HG03135 (cell line): Measurements from ENCODE around the gene PCED1B.
"Not testable (repeated sequence)": the region's sequence is repeated elsewhere in the genome, so short reads cannot be mapped to it uniquely, and the experiment has no call there.

ENCODE experiments used
- ATAC-seq: cut with Tn5 transposase; IDR thresholded peaks from one replicate; pipeline ENCODE4 v1.9.1; 2021; ENCODE audit warnings: mild to moderate bottlenecking, moderate library complexity; ENCODE audit not compliant: unreplicated experiment

Gene PCED1B

GRCh38 chr12:47202176-47202575 is 122.8 kb downstream of the PCED1B start:
- no peak for ATAC-seq

- no peak for ATAC-seq
These were observed 126.4 kb downstream of the PCED1B start for GRCh38 chr12:47205532-47206449.

GRCh38 chr12:47206450-47207339 is 127.3 kb downstream of the PCED1B start:
- no peak for ATAC-seq

- ATAC-seq: peak; percentile 41
These were observed 127.9 kb downstream of the PCED1B start for GRCh38 chr12:47207340-47207717.

GRCh38 chr12:47207829-47208248 is 128.4 kb downstream of the PCED1B start:
- peak; percentile 80 for ATAC-seq

GRCh38 chr12:47209014-47209413 is 129.6 kb downstream of the PCED1B start:
- no peak for ATAC-seq

- no peak for ATAC-seq
These were observed 131.4 kb downstream of the PCED1B start for GRCh38 chr12:47210776-47211175.

GRCh38 chr12:47212701-47213039 is 133.2 kb downstream of the PCED1B start:
- ATAC-seq: no peak

- no peak for ATAC-seq
These were observed 134.0 kb downstream of the PCED1B start for GRCh38 chr12:47213396-47213795.

GRCh38 chr12:47214001-47214619 is 134.7 kb downstream of the PCED1B start:
- ATAC-seq: no peak

- ATAC-seq: no peak
These were observed 135.3 kb downstream of the PCED1B start for GRCh38 chr12:47214771-47215170.

- peak; percentile 64 for ATAC-seq
These were observed 136.8 kb downstream of the PCED1B start for GRCh38 chr12:47216150-47216677.

- not testable (repeated sequence) for ATAC-seq
These were observed 138.1 kb downstream of the PCED1B start for GRCh38 chr12:47217595-47217869.

- no peak for ATAC-seq
These were observed 138.8 kb downstream of the PCED1B start for GRCh38 chr12:47218191-47218654.

GRCh38 chr12:47219243-47219642 is 139.8 kb downstream of the PCED1B start:
- no peak for ATAC-seq

GRCh38 chr12:47221256-47222023 is 142.0 kb downstream of the PCED1B start:
- no peak for ATAC-seq

GRCh38 chr12:47222520-47223030 is 143.2 kb downstream of the PCED1B start:
- no peak for ATAC-seq

GRCh38 chr12:47223031-47223847 is 143.8 kb downstream of the PCED1B start:
- ATAC-seq: no peak

GRCh38 chr12:47223848-47224213 is 144.4 kb downstream of the PCED1B start:
- ATAC-seq: no peak
